Choroid plexus epithelial cell (primary cell): ENCODE data around the gene SH3PXD2A.

Experiments used
- DNase-seq: peaks from one replicate; pipeline ENCODE4 v3.0.0-alpha.2; 2010; ENCODE audit warnings: low read depth
- H3K4me3 ChIP-seq: 2 replicates; pipeline ENCODE4 v1.5.1; 2011; ENCODE audit warnings: low read depth, mild to moderate bottlenecking, control low read depth, low read length, moderate library complexity
- CTCF ChIP-seq: conservative IDR thresholded peaks from 2 replicates; pipeline ENCODE4 v1.5.1; 2011; ENCODE audit warnings: low read depth, mild to moderate bottlenecking, control low read depth, inconsistent platforms, low read length, moderate library complexity

The SH3PXD2A gene

GRCh38 chr10:103893817-103894216 is 38.4 kb upstream of the SH3PXD2A start:
- no peak for DNase-seq
- TF ChIP-seq CTCF: no peak
- no peak overlapping the region for H3K4me3 ChIP-seq

- no peak overlapping the region for H3K4me3 ChIP-seq
- no peak for TF ChIP-seq CTCF
- no peak for DNase-seq
These were observed 36.8 kb upstream of the SH3PXD2A start for GRCh38 chr10:103892181-103892580.

GRCh38 chr10:103890688-103891087 is 35.3 kb upstream of the SH3PXD2A start:
- no peak overlapping the region for H3K4me3 ChIP-seq
- TF ChIP-seq CTCF: no peak
- no peak for DNase-seq

- DNase-seq: no peak
- no peak overlapping the region for H3K4me3 ChIP-seq
- TF ChIP-seq CTCF: no peak
These were observed 34.9 kb upstream of the SH3PXD2A start for GRCh38 chr10:103890194-103890658.

- no peak for TF ChIP-seq CTCF
- no peak overlapping the region for H3K4me3 ChIP-seq
- no peak for DNase-seq
These were observed 33.8 kb upstream of the SH3PXD2A start for GRCh38 chr10:103889121-103889720.

- peak; percentile 75 for TF ChIP-seq CTCF
- peak; percentile 91 for DNase-seq
- no peak overlapping the region for H3K4me3 ChIP-seq
These were observed 32.9 kb upstream of the SH3PXD2A start for GRCh38 chr10:103888113-103888841.

- no peak overlapping the region for H3K4me3 ChIP-seq
- peak; percentile 96 for DNase-seq
- no peak for TF ChIP-seq CTCF
These were observed 30.2 kb upstream of the SH3PXD2A start for GRCh38 chr10:103885617-103886016.
